HG03135 (cell line): ENCODE data around the gene WDR75.
A peak's percentile ranks its signal among the peaks of the same experiment; 100 is the strongest.
"Not testable (repeated sequence)": the region's sequence is repeated elsewhere in the genome, so short reads cannot be mapped to it uniquely, and the experiment has no call there.

Source experiments
- ATAC-seq: cut with Tn5 transposase; IDR thresholded peaks from one replicate; pipeline ENCODE4 v1.9.1; 2021; ENCODE audit warnings: mild to moderate bottlenecking, moderate library complexity; ENCODE audit not compliant: unreplicated experiment

The WDR75 gene

DNA sequence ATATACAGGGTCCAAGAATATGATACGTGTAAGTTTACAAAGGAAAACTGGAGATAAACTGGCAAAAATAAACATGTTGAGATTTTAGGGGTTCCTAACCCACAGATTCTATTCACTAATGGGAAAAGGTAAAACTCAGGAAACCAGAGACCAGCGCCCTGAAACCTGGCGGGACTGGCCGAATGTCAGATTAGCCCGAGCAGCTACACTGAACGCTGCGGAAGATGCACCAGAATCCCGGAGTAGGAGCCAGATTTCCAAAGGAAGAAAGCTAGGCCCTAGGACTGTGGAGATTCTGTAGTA, 679 bp upstream of the WDR75 start:
- ATAC-seq: peak; percentile 29

DNA sequence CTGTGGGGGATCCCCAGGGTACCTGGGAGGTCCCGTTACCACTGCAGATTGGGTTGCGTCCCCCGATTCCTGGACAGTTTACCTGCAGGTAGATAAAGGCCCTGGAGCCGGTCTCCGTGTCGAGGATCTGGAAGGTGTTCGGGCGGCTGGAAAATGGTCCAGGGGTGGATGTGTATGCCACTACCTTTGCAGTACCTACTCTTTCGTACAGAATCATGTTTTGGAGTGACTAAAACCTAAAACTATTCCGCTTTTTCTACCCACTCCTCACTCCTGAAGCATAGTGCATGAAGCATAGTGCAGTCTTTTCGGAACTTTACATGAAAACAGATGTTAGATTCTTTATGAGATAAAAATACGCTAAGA, 418 bp downstream of the WDR75 start:
- no peak for ATAC-seq

DNA sequence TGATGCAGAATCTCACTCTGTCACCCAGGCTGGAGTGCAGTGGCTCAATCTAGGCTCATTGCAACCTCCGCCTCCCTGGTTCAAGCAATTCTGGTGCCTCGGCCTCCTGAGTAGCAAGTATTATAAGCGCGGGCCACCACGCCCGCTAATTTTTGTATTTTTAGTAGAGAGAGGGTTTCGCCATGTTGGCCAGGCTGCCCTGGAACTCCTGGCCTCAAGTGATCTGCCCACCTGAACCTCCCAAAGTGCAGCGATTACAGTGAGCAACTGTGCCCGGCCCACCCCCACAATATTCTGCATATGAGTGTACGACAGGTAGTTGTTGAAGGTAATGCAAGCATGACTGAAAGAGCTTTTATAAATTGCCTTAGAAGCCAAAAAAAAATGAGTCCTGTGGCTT, 1.2 kb downstream of the WDR75 start:
- ATAC-seq: no peak

DNA sequence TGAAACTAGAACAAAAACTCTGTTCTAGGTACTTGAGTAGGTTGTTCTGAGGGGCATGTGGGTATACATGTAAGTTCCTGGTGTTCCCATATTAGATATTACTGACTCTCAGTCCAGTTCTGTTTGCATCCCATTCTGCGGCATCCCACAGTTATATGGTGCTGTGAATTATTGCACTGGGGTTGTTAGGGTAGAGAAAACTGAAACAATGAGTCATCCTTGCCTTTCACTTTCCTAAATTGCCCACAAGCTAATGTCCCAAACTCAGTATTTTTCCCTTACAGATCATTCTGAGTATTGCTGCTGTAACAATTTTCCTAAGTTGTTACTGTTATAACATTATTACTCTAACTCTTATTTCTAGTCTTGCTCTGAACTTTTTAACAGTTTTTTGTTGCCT, 3.0 kb downstream of the WDR75 start:
- no peak for ATAC-seq

DNA sequence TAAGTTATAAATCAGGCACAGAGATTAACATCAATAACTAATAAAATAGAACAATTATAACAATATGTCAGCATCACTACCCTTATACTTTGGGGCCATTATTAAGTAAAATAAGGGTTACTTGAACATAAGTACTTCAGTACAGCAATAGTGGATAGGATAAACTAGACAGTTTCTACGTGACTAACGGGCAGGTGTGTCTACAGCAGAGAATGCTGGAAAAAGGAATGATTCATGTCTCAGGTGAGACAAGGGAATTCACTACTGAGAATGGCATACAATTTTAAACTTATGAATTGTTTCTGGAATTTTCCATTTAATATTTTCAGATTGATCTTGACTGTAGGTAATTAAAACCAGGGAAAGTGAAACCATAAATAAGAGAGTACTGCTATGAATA, 5.5 kb downstream of the WDR75 start:
- ATAC-seq: no peak

DNA sequence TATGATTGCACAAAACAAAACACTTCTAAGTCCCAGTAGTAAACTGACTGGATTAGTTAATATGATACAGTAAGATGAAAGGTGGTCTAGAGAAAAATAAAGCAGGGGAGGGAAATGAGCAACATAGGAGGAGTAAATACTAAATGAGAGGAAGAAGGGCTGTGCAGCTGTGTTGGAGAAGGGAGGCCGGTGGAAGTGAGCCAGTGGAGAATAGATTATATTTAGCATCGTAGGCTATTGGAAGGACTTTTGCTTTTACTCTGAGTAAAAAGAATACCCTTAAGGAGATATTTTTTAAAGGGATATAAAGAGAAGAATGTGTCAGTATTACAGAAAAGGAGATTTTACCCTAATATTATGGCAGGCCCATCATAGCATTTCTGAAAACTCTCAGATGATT, 12.7 kb downstream of the WDR75 start:
- ATAC-seq: no peak

DNA sequence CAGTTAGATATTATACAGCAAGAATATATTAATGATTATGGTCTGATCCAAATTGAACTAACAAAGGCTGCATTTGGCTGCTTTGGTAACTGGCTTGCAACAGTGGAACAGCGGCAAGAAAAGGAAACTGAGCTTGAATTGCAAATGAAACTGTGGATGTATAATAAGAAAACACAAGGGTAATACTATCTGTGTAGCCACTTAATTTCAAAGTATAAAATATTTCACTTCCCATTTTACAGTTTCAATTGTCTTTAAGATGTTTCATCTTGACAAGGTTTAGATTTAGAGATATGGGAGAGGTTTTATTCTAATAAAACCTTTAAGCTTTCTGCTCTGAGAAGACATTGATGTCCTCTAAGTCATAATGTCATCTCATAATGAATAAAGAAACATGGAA, 23.8 kb downstream of the WDR75 start:
- ATAC-seq: peak; percentile 42

DNA sequence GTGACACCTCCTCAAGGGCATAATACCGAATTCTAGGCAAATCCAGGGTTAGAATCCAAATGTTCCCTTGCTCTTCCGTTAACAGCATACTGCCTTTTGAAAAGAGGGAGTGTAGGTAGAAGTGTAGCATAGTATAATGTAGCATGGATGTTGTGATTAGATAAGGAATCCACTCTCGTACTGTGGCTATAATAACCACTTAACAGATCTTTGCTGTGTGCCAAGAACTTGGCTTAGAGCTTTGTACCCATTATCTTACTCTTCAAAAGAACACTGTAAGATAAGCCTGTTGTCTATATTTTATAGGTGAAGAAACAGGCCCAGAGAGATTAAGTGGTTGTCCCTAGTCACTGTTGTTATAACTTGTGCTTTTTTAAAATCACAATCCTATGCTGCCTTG, 24.2 kb downstream of the WDR75 start:
- no peak for ATAC-seq

DNA sequence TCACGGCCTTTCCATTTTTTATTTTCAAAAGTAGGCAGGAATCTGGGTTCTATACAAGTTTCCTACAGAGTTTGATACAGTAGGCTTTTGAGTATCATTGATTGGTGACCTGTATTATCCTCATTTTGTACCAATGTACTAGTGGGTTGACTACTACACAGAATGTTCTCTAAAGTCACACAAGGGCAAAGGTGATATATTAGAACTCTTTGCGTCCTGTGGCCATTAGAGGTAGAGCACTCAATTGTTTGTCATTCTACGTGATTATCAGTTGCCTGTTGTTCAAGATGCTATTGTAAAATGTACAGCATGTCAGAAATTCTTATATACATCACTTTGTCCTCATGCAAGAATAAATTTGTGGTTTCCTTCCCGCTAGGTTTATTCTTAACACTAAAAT, 24.8 kb downstream of the WDR75 start:
- no peak for ATAC-seq

DNA sequence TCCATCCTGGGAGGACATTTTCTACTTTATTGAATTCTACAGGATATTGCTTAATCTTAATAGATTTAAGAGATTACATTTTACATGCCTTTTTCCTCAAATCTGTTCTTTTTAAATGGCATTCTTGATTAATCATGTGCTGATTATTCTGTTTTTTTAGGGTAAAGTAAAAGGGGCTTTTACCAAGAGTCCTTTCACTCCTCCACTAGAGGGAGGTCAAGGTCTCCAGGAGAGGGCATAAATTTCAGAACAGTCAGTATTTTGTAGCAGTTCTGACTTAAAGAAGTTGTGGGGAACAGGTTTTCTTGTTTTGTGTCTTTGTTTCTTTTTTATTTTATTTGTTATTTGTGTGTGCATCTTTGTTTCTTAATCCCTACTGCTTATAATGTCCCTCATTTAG, 25.4 kb downstream of the WDR75 start:
- no peak for ATAC-seq

DNA sequence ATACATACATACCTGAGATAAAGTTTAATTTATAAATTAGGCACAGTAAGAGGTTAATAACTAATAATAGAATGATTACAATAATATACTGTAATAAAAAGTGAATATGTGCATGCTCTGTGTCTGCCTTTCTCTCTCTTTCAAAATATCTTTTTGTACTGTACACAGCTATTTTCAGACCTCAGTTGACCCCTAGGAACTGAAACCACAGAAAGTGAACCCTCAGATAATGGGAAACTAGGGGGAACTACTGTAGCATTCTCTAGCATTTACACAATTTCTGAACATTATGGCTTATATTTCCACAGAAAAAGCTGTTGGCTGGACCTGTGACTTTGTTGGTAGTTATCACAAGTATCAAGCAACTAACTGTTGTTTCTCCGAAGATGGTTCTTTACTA, 25.9 kb downstream of the WDR75 start:
- ATAC-seq: no peak

DNA sequence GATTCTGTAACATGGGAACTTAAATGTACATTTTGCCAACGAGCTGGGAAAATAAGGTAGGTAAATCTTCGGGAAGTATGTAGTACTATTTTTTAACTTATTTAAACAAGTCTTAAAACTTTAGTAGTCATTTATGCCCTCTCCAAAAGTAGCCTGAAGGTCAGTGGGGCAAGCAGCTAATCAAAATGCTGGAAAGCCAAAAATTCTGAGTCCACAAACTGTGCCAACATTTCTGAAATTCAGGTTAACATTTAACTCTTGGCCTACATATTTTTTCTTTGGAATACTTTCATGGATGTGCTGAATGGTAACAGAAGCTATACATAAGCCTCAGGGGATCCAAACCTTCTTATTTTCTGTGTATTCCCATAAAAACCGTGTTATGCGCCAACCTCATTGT, 26.3 kb downstream of the WDR75 start:
- no peak for ATAC-seq

DNA sequence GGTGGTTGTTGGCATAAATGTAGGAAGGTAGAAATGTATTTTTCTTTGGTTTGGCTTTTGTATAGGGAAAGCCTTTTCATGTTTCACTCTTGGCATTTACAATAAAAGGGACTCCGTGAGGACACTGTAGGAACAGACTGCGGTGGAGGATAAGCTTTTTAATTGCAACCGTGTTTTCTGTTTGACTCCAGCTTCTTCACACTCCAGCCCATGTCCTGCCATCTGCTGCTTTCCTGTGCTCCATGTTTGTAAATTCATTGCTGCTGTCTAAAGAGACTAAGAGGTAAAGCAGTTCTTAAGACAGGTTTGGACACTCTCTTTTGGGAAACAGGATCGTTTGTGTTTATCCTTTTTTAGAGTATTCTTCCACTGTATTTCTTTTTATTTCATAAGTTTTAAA, 33.3 kb downstream of the WDR75 start:
- ATAC-seq: no peak

DNA sequence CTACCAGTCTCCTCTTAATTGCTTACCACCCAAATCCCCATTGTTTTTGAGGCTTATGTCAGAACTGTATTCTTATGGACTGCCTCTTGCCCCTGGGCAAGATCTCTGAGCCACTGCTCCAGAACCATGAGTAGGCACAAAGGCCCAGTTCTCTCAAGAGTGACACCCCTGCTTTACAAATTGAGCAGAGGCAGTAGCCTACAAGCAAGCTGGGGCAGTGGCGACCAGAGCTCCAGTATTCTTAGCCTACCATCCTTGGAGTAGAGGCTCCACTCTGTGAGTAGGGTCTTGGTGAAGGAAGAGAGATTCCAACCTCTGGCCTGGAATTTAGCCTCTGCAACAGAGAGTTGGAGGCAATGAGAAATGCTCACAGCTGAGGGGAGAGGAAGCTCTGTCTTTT, 36.5 kb downstream of the WDR75 start:
- ATAC-seq: no peak

DNA sequence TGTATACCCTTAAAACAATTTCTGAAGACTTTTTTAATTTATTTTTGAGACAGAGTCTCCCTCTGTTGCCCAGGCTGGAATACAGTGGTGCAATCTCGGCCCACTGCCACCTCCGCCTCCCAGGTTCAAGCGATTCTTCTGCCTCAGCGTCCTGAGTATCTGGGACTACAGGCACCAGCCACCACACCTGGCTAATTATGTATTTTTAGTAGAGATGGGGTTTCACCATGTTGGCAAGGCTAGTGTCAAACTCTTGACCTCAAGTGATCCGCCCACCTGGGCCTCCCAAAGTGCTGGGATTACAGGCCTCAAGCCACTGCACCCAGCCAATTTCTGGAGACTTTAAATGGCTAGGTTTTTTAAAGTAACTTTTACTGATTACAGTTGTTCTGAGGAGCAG, 37.0 kb downstream of the WDR75 start:
- not testable (repeated sequence) for ATAC-seq

DNA sequence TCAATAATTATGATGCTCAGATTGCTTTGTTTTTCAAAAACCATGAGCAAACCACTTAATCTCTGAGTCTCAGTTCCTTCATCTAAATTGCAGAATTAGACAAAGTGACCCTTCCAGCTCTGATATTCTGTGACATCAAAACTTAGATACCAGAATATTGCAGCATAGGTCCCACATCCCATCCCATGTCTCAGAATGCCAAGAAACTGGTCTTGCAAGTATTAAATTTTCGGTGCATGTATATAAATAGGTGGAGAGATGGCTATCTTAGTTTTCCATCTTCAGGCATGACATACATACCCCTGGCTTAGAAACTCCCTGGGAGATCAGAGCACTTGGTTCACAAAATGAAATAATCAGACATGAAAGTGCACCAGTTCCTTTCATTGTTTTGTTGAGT, 39.8 kb downstream of the WDR75 start:
- no peak for ATAC-seq

DNA sequence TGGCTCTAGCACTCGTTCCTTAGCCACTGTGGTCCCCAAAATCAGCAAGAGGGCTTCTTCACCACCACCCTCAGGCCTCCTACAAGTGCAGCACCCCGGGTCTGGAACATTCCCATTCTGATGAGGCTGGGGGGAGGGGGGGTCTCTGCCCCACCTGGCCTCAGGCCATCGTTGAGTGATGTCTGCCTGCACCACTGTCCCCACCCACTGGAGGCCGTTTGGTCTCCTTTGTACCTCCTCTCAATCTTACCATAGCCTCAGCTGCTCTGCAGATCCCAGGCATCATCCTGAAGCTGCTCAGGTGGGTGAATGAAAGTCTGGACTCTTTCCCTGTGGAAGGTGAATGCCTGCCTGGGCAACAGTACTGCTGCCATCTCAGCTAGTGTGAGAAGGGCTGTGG, 42.3 kb downstream of the WDR75 start:
- ATAC-seq: no peak

DNA sequence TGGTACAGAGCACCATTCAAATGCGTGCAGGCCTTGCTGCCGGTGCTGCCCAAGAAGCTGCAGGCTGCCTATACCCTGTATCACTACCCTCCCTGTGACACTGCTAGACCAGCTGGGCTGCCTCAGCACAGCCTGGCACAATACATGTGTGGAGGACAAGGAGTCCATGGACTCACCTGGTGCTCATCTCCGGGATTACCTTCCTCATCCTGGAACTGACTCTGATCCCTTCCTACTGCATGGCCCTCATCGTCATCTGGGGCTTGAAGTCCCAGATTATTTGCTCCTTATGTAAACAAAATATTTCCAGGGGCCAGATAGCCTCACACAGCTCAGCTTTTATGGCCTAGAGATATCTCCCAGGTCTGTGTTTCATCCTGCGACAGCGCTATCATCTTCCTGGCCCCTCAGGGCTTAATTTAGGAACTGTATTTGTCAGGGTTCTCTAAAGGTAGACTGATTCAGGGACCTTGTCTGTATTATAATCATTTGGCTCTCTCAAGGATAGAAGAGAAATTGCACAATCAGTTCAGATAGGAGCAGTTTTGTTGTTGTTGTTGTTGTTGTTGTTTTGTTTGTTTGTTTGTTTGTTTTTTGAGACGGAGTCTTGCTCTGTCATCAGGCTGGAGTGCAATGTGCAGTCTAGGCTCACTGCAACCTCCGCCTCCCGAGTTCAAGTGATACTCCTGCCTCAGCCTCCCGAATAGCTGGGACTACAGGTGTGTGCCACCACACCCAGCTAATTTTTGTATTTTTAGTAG, 42.9 kb downstream of the WDR75 start:
- ATAC-seq: no peak

DNA sequence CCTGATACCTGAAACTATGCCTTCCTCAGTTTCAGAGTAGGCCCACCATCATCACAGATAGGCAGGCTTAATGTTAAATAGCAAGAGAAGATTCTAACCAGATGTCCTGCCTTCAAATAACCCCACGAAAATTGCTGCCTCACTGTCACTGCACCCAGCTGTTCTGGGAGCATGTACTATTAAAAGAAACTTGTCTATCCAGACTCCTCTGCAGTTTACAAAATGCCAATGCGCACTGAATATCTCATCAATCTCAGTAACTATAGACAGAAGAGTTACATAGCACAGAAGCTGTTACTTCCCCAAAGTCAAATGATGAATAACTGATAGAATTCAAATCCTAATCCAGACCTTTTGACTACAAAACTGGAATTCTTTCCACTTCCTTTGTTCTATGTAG, 43.9 kb downstream of the WDR75 start:
- ATAC-seq: no peak

DNA sequence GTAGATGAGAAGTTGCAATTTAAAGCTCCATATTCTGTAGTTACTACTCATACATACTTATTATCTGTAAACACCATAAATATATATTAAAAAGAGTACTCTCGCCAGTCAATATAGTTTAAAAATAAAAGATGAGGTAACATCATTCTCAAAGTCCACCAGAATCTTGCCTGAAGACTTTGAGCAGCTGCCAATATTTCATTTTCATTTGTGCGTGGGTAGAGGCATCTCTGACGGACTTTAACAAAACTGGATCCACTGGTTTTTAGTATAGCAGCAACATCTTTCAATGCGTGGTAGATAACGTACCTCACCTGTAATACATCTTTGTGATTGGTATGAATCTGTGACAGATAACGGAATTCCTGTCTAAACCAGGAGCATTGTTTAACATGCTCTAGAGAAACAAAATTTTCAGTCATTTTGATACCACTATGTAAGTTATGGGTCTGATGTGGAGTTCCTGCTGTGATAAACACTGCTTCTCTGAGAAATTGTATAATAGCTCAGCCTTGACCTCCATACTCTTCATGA, 45.0 kb downstream of the WDR75 start:
- no peak for ATAC-seq

DNA sequence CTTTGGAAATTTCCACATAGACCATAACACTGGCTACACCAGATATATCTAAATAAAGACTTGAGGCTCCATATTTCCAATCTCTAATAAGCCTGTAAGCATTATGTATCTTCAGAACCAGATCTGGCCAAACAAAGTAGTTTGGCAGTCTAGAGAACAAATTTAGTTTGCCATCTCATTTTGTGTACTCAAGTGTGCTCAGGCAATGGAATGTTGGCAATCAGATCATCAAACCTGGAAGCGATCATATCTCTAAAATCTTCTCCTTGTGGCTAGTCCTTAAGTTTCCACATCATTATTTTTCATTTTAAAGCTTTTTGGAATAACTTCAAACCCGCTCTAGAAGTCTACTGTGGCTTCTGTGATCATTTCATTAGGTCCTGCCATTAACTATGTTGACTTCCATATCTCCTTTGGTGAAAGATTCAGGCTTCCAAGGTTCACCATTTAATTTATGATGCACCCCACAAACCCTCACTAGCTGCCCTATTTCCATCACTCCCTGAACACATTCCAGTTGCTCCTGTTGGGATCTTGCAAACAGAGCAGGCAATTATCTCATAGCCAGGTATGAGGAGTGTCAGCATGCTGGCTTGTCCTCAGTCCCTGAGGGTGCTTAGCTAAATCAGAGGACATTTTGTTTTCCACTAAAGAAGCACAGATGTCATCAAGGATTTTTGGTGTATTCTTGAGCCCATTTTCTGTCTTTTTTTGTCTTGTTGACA, 46.2 kb downstream of the WDR75 start:
- no peak for ATAC-seq

DNA sequence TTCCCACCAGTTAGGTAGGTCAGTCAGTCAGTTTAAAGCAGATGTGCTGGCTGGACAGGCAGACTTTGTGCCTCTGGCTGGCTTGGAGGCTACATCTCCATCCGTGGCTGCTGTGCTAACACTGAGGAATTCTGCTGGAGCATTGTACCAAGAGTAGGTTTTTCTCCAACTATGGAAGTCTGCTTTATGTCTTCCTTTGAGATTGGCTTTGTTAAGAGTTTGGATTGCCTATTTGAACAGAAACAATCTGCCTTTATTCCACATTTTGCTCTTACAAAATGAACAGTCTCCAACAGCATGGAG, 46.7 kb downstream of the WDR75 start:
- ATAC-seq: no peak

DNA sequence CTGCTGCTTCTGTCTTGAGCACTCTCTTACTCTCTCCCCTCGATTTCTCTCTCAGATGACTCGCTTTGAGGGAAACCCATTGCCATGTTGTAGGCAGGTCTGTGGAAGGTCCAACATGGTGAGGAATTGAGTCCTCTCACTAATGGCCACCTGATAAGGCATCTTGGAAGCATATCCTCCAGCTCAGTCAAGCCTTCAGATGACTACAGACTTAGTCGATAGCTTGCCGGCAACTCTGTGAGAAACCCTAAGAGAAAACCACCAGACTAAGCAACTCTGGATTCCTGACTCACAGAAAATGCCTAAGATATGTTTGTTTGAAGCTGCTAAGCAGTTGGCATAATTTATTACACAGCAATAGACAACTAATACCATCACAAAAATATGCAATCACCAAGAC, 51.2 kb downstream of the WDR75 start:
- no peak for ATAC-seq
